CD14-positive monocyte (primary cell): ENCODE data around the gene PPP3R1. TPM values are rescaled to one million over a fixed set of nuclear protein-coding genes. Genes with fewer than 3 reads are reported as not detected.

Source experiments
- DNase-seq, 3 donors: peaks; one replicate each; pipeline ENCODE4 v3.0.0-alpha.2; 2011 to 2022
- H2AFZ ChIP-seq: 2 replicates; pipeline ENCODE4 v1.6.0; 2012; ENCODE audit warnings: mild to moderate bottlenecking, low read depth, low read length, inconsistent platforms; ENCODE audit not compliant: insufficient read depth, poor library complexity, severe bottlenecking
- H3K27ac ChIP-seq, 2 donors: 1 replicate in 1 of 2; 2 replicates in 1 of 2; pipeline ENCODE4 v1.5.1; 2012 to 2013; ENCODE audit warnings: low read length in 2 of 2, control low read depth in 1 of 2, inconsistent platforms in 1 of 2, low read depth in 1 of 2, mild to moderate bottlenecking in 1 of 2
- H3K27me3 ChIP-seq, 2 donors: one replicate each; pipeline versions ENCODE4 v1.6.0 to v1.6.1; 2011 to 2013; ENCODE audit warnings: low read length in 2 of 2; ENCODE audit not compliant: control insufficient read depth in 2 of 2, insufficient read depth in 2 of 2
- H3K36me3 ChIP-seq, 2 donors: replicated peaks in 1 of 2; 1 replicate in 1 of 2; 2 replicates in 1 of 2; pipeline versions ENCODE4 v1.5.1 to v1.6.1; 2012 to 2013; ENCODE audit warnings: low read length in 2 of 2, control low read depth in 1 of 2, inconsistent platforms in 1 of 2, mild to moderate bottlenecking in 1 of 2; ENCODE audit not compliant: insufficient read depth in 2 of 2, control insufficient read depth in 1 of 2
- H3K4me1 ChIP-seq, 2 donors: 1 replicate in 1 of 2; 2 replicates in 1 of 2; pipeline versions ENCODE4 v1.5.1 to v1.6.1; 2012 to 2013; ENCODE audit warnings: low read length in 2 of 2, control low read depth in 1 of 2, inconsistent platforms in 1 of 2, mild to moderate bottlenecking in 1 of 2, moderate library complexity in 1 of 2; ENCODE audit not compliant: insufficient read depth in 2 of 2, control insufficient read depth in 1 of 2
- H3K4me2 ChIP-seq: replicated peaks from 2 replicates; pipeline ENCODE3; 2012; ENCODE audit warnings: low read length, moderate library complexity, mild to moderate bottlenecking; ENCODE audit not compliant: poor library complexity, severe bottlenecking; ENCODE audit errors: extremely low read depth
- H3K4me3 ChIP-seq, 3 experiments: fragments of 200-600 bp in 1 of 3; sonication (generic) in 1 of 3; replicated peaks in 1 of 3; 1 replicate in 2 of 3; 2 replicates in 1 of 3; pipeline ENCODE4 v1.5.1; 2011 to 2013; ENCODE audit warnings: low read length in 3 of 3, mild to moderate bottlenecking in 3 of 3, control low read depth in 2 of 3, low read depth in 2 of 3, inconsistent platforms in 1 of 3, moderate library complexity in 1 of 3
- H3K79me2 ChIP-seq: 2 replicates; pipeline ENCODE4 v1.6.0; 2012; ENCODE audit warnings: mild to moderate bottlenecking, control low read depth, inconsistent platforms, low read length, moderate library complexity; ENCODE audit not compliant: insufficient read depth
- H3K9ac ChIP-seq: 2 replicates; pipeline ENCODE4 v1.6.0; 2017; ENCODE audit warnings: low read length, mild to moderate bottlenecking; ENCODE audit not compliant: insufficient read depth, poor library complexity, severe bottlenecking
- H3K9me3 ChIP-seq, 2 donors: replicated peaks in 1 of 2; 1 replicate in 1 of 2; 2 replicates in 1 of 2; pipeline versions ENCODE4 v1.5.1 to v1.6.1; 2012 to 2013; ENCODE audit warnings: low read length in 2 of 2, control low read depth in 1 of 2; ENCODE audit not compliant: control insufficient read depth in 1 of 2, insufficient read depth in 1 of 2
- H4K20me1 ChIP-seq: 2 replicates; pipeline ENCODE4 v1.6.0; 2012; ENCODE audit warnings: mild to moderate bottlenecking, low read length, control low read depth, moderate library complexity; ENCODE audit not compliant: insufficient read depth
- H3K27ac Mint-ChIP-seq, 7 donors: one replicate each; pipeline ENCODE4 v1.8.0; 2020; ENCODE audit warnings: mild to moderate bottlenecking in 7 of 7, mixed read lengths in 7 of 7, moderate library complexity in 6 of 7, inconsistent platforms in 2 of 7
- H3K27me3 Mint-ChIP-seq, 3 donors: one replicate each; pipeline ENCODE4 v1.8.0; 2021 to 2022; ENCODE audit warnings: low read depth in 3 of 3, mild to moderate bottlenecking in 3 of 3, mixed read lengths in 3 of 3, moderate library complexity in 3 of 3, inconsistent platforms in 1 of 3
- H3K36me3 Mint-ChIP-seq, 2 donors: one replicate each; pipeline ENCODE4 v1.8.0; 2020; ENCODE audit warnings: mixed read lengths in 2 of 2, inconsistent platforms in 1 of 2, mild to moderate bottlenecking in 1 of 2
- H3K4me1 Mint-ChIP-seq: one replicate; pipeline ENCODE4 v1.8.0; 2020; ENCODE audit warnings: mild to moderate bottlenecking, mixed read lengths
- H3K4me3 Mint-ChIP-seq, 2 donors: one replicate each; pipeline ENCODE4 v1.8.0; 2020; ENCODE audit warnings: mild to moderate bottlenecking in 2 of 2, mixed read lengths in 2 of 2, moderate library complexity in 1 of 2
- H3K9me3 Mint-ChIP-seq, 7 donors: one replicate each; pipeline ENCODE4 v1.8.0; 2020 to 2022; ENCODE audit warnings: mixed read lengths in 7 of 7, mild to moderate bottlenecking in 6 of 7, moderate library complexity in 6 of 7, inconsistent platforms in 2 of 7
- WGBS: methylation state at CpG from one replicate; pipeline ENCODE4 v1.1.5; 2013; ENCODE audit warnings: missing lambda C conversion rate; ENCODE audit not compliant: insufficient coverage; 5-methylcytosine and 5-hydroxymethylcytosine counted together
- intact Hi-C, 2 donors: fragments of 100-400 bp; cut with micrococcal nuclease; formaldehyde crosslinking; loops; one replicate each; pipeline versions ENCODE4 v1.15.0 to v1.15.1; 2023
- polyA plus RNA-seq, 3 donors: library from polyadenylated mRNA; depleted of rRNA in 1 of 3; unstranded in 2 of 3; stranded (reverse) in 1 of 3; fragments of 300-500 nt in 2 of 3; fragments of >200 nt in 1 of 3; fragmentation: Illumina TruSeq in 2 of 3; gene quantifications; 1 replicate in 2 of 3; 2 replicates in 1 of 3; pipeline ENCODE4 v1.2.3, GENCODE V29; 2012 to 2021
- TF ChIP-seq, protein P1 (sequence below): fragments of 200-600 bp; IDR thresholded peaks from one replicate; pipeline ENCODE4 v1.8.0; 2022; ENCODE audit warnings: antibody characterized with exemption, mild to moderate bottlenecking

The PPP3R1 gene
- polyA plus RNA-seq, 3 donors: 8.7 to 32.6 (median 10.7) TPM

DNA sequence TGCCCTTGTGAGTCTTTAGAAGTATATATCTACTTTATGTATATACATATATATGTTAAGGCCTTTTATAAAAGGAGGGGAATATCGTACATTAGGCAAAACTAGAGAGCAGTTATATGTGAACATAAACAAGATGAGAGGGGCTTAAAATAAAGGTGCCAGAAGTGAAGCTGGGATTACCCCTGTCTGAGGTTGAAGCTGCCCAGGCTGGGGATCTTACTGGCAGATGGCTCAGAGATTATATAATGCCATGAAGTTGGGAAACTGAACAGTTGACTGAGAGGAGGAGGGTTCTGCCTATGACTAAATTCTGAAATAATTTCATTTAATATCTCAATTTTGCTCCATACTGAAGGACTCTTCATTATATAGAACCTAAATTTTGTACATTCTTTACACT is 88.7 kb downstream of the PPP3R1 start:
- H3K4me3 ChIP-seq: no peak overlapping the region
- H3K27me3 ChIP-seq: no peaks in the 10 kb centered on the region
- no peak overlapping the region for H2AFZ ChIP-seq
- H3K27ac ChIP-seq: no peak overlapping the region
- intact Hi-C loops: no loop called here
- H3K4me1 ChIP-seq: peaks cover 9 to 13% of the 10 kb centered on the region in 2 donors
- peaks cover 41 to 69% of the 10 kb centered on the region in 2 donors for H3K36me3 ChIP-seq
- Mint-ChIP-seq H3K4me3 (no peak overlapping the region), H3K27ac (no peak overlapping the region), H3K9me3 (peaks cover 0 to 2% (median 0%) of the 10 kb centered on the region in 7 donors), H3K4me1 (peaks cover 17% of the 10 kb centered on the region), H3K27me3 (no peaks in the 10 kb centered on the region), H3K36me3 (peaks cover 62 to 74% of the 10 kb centered on the region in 2 donors)
- no peaks in the 10 kb centered on the region for H4K20me1 ChIP-seq
- DNase-seq: no peak
- no peak overlapping the region for H3K9ac ChIP-seq
- 100% methylated on average over 1 of the region's 1 CpG for WGBS
- no peak overlapping the region for H3K4me2 ChIP-seq
- TF ChIP-seq, protein P1, sequence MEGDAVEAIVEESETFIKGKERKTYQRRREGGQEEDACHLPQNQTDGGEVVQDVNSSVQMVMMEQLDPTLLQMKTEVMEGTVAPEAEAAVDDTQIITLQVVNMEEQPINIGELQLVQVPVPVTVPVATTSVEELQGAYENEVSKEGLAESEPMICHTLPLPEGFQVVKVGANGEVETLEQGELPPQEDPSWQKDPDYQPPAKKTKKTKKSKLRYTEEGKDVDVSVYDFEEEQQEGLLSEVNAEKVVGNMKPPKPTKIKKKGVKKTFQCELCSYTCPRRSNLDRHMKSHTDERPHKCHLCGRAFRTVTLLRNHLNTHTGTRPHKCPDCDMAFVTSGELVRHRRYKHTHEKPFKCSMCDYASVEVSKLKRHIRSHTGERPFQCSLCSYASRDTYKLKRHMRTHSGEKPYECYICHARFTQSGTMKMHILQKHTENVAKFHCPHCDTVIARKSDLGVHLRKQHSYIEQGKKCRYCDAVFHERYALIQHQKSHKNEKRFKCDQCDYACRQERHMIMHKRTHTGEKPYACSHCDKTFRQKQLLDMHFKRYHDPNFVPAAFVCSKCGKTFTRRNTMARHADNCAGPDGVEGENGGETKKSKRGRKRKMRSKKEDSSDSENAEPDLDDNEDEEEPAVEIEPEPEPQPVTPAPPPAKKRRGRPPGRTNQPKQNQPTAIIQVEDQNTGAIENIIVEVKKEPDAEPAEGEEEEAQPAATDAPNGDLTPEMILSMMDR: no peak
- no peaks in the 10 kb centered on the region for H3K9me3 ChIP-seq
- peaks cover 12% of the 10 kb centered on the region for H3K79me2 ChIP-seq

DNA sequence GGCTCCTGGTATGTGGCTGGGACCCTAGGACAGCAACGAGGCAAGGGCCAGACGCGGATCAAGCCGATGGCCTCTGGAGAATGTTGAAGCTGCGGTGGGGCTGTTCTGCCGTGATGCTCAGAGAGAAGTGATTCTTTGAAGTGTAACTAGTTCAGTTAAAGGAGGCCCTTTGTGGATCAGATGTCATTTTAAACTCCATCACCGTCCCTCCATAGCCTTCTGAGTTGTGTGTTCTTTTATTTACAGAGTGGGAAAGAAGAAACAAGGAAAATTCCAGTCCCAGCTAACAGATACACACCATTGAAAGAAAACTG is 94.2 kb downstream of the PPP3R1 start:
- Histone ChIP-seq H2AFZ (peak overlapping the region; percentile 95), H3K79me2 (peaks cover 46% of the 10 kb centered on the region), H4K20me1 (no peaks in the 10 kb centered on the region), H3K4me1 (peaks cover 21 to 30% of the 10 kb centered on the region in 2 donors), H3K9me3 (no peaks in the 10 kb centered on the region), H3K4me2 (peak overlapping the region; percentile 95), H3K27ac (peak overlapping the region; percentile 80 to 99), H3K27me3 (no peaks in the 10 kb centered on the region), H3K9ac (peak overlapping the region; percentile 87), H3K36me3 (peaks cover 27 to 30% of the 10 kb centered on the region in 2 donors), H3K4me3 (peak overlapping the region; percentile 54 to 91 (median 85))
- Mint-ChIP-seq H3K27me3 (peaks cover 0 to 2% (median 0%) of the 10 kb centered on the region in 3 donors), H3K9me3 (peaks cover 0 to 2% (median 0%) of the 10 kb centered on the region in 7 donors), H3K27ac (peak overlapping the region; percentile 99 to 100 (median 100)), H3K36me3 (peaks cover 29 to 36% of the 10 kb centered on the region in 2 donors), H3K4me3 (peak overlapping the region; percentile 97 to 99), H3K4me1 (peaks cover 23% of the 10 kb centered on the region)
- no peak for DNase-seq
- intact Hi-C loops: loop anchor here in 1 of 2 donors (5.0 kb wide), 2 partner anchors 94 to 96 kb away; partner anchors contain the start of genes C1D and PPP3R1
- TF ChIP-seq, protein P1: no peak
- WGBS: 0% methylated on average over 1 of the region's 7 CpGs
